Thoracic aorta (tissue), 2 donors: ENCODE results near the gene SLX9. TPM values are rescaled to one million over a fixed set of nuclear protein-coding genes. Genes with fewer than 3 reads are reported as not detected.
"Not testable (repeated sequence)": the region's sequence is repeated elsewhere in the genome, so short reads cannot be mapped to it uniquely, and the experiment has no call there.

Experiments
- ATAC-seq: fragments of 150-250 bp; one replicate; pipeline ENCODE4 v1.8.0; 2017; ENCODE audit warnings: low read depth; ENCODE audit not compliant: insufficient number of reproducible peaks, low FRiP score
- DNase-seq: peaks from one replicate; pipeline ENCODE4 v3.0.0-alpha.2; 2020; ENCODE audit warnings: low spot score
- H3K27ac ChIP-seq, 2 donors: fragments of 200-600 bp; sonication (generic); 1 replicate in 1 of 2; 2 replicates in 1 of 2; pipeline ENCODE4 v1.5.1; 2016; ENCODE audit warnings: mild to moderate bottlenecking in 2 of 2, moderate library complexity in 2 of 2
- H3K27me3 ChIP-seq: fragments of 200-600 bp; sonication (generic); replicated peaks from 2 replicates; pipeline ENCODE4 v1.6.0; 2016; ENCODE audit warnings: mild to moderate bottlenecking; ENCODE audit not compliant: insufficient read depth
- H3K36me3 ChIP-seq: fragments of 200-600 bp; sonication (generic); one replicate; pipeline ENCODE4 v1.5.1; 2016
- H3K4me1 ChIP-seq, 2 donors: fragments of 200-600 bp; sonication (generic); 1 replicate in 1 of 2; 2 replicates in 1 of 2; pipeline versions ENCODE4 v1.5.1 to v1.6.0; 2016; ENCODE audit warnings: low read depth in 2 of 2, mild to moderate bottlenecking in 1 of 2; ENCODE audit not compliant: control insufficient read depth in 1 of 2
- H3K4me3 ChIP-seq: fragments of 200-600 bp; sonication (generic); 2 replicates; pipeline ENCODE4 v1.5.1; 2016; ENCODE audit warnings: mild to moderate bottlenecking
- H3K9me3 ChIP-seq: fragments of 200-600 bp; sonication (generic); 2 replicates; pipeline ENCODE4 v1.5.1; 2016
- total RNA-seq, 2 donors: library from RNA; depleted of rRNA; stranded (reverse); fragments of >200 nt; gene quantifications; one replicate each; pipeline versions ENCODE4 v1.1.0 to v1.2.3, GENCODE V29; 2016
- TF ChIP-seq, protein P1 (sequence below): fragments of 200-600 bp; sonication (generic); IDR thresholded peaks from one replicate; pipeline ENCODE4 v1.5.1; 2019; ENCODE audit warnings: antibody characterized with exemption

The SLX9 gene
- total RNA-seq, 2 donors from 2014 or later = 5.9 to 10.6 TPM

DNA sequence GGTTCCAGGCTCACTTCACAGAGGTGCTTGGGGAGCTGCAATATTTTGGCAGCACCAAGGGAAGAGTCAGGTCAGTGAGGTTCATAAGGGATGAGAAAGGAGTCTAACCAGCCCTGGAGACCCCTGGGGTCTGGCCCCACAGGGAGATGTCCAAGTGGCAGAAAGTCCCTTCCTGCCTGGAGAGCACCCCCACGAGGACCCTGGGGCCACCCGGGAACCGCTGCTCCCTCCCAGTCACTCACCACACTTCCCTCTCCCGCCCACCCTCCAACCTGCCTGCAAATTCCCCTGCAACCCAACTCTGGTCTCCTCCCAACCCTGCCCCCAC is 12.6 kb upstream of the SLX9 start:
- DNase-seq (no peak), ATAC-seq (no peak)
- peaks cover 30 to 49% of the 10 kb centered on the region in 2 donors for H3K4me1 ChIP-seq
- H3K27me3 ChIP-seq = no peaks in the 10 kb centered on the region
- H3K9me3 ChIP-seq = no peaks in the 10 kb centered on the region
- H3K4me3 ChIP-seq = peak overlapping the region; percentile 15
- no peaks in the 10 kb centered on the region for H3K36me3 ChIP-seq
- H3K27ac ChIP-seq = no peak overlapping the region
- TF ChIP-seq, protein P1, sequence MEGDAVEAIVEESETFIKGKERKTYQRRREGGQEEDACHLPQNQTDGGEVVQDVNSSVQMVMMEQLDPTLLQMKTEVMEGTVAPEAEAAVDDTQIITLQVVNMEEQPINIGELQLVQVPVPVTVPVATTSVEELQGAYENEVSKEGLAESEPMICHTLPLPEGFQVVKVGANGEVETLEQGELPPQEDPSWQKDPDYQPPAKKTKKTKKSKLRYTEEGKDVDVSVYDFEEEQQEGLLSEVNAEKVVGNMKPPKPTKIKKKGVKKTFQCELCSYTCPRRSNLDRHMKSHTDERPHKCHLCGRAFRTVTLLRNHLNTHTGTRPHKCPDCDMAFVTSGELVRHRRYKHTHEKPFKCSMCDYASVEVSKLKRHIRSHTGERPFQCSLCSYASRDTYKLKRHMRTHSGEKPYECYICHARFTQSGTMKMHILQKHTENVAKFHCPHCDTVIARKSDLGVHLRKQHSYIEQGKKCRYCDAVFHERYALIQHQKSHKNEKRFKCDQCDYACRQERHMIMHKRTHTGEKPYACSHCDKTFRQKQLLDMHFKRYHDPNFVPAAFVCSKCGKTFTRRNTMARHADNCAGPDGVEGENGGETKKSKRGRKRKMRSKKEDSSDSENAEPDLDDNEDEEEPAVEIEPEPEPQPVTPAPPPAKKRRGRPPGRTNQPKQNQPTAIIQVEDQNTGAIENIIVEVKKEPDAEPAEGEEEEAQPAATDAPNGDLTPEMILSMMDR = no peak

DNA sequence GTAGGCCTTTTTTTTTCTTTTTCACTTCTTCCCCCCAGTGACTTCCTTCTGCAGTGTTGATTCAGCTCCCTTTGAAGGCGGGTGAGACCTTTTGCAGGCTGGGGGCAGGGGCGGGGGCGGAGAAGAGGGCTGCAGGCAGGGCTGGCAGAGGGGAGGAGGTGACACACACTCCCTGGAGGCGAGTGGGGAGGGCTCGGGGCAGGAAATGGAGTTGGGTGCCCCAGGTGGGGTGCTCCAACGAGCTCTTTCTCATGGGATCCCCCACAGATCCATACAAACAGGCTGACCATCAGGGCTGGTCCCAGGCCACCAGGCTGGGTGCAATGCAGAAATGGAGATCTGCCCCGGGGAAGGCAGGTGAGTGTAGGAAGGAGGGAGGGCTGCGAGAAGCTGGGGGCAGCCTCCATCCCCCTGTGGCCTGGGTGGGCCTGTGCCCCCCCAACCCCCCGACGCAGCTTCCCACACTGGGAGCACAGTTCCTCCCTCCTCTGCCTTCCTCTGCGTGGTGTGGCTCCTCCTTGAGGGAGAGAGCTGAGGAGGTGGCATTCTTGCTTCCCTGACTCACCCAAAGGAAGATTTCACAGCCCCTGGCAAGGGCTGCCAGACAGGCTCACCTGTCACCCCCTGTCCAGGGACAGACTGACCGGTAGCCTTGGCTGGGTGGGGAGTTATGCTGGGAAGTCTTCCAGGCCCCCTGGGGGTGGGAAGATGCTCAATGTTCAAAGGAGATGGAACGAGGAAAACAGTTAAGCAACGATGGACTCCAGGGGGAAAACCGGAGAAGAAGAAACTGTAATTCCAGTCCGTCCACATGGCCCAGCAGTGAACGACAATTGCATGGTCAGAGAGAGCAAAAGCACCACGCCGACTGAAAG is 12.0 kb upstream of the SLX9 start:
- TF ChIP-seq, protein P1 = no peak
- ATAC-seq (no peak), DNase-seq (no peak)
- H3K27ac ChIP-seq = no peak overlapping the region
- H3K9me3 ChIP-seq = no peaks in the 10 kb centered on the region
- peaks cover 32 to 55% of the 10 kb centered on the region in 2 donors for H3K4me1 ChIP-seq
- H3K4me3 ChIP-seq = peak overlapping the region; percentile 15
- H3K36me3 ChIP-seq = no peaks in the 10 kb centered on the region
- peaks cover 2% of the 10 kb centered on the region for H3K27me3 ChIP-seq

DNA sequence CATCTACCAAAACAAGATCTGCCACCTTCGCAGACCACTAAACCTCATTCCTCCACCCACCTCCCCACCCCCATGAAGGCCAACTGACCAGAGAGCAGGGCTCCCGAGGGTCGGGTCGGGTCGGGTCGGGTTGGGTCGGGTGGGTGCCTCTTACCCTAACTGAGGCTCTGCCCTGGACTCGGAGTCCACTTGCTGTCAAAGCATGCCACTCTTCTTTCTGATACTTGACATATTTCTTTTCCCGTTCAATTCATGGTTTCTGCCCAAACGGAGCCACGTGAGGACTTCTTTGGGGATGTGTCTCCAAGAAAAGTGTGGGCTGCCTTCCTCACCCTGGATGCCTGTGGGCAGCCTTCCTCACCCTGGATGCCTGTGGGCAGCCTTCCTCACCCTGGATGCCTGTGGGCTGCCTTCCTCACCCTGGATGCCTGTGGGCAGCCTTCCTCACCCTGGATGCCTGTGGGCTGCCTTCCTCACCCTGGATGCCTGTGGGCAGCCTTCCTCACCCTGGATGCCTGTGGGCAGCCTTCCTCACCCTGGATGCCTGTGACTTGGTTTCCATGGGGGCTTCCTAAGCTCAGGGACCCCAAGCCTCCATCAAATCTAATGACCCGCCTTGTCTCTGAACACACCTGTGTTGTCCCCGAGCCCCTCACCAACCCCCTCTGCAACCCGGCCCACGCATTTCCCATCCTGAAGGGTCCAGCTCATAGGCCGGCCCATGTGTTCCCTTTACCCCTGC is 11.2 kb upstream of the SLX9 start:
- H3K36me3 ChIP-seq, ATAC-seq, H3K4me3 ChIP-seq, H3K9me3 ChIP-seq, H3K27ac ChIP-seq, DNase-seq: not testable (repeated sequence)
- Histone ChIP-seq H3K4me1 (peaks cover 34 to 59% of the 10 kb centered on the region in 2 donors), H3K27me3 (peaks cover 10% of the 10 kb centered on the region)

DNA sequence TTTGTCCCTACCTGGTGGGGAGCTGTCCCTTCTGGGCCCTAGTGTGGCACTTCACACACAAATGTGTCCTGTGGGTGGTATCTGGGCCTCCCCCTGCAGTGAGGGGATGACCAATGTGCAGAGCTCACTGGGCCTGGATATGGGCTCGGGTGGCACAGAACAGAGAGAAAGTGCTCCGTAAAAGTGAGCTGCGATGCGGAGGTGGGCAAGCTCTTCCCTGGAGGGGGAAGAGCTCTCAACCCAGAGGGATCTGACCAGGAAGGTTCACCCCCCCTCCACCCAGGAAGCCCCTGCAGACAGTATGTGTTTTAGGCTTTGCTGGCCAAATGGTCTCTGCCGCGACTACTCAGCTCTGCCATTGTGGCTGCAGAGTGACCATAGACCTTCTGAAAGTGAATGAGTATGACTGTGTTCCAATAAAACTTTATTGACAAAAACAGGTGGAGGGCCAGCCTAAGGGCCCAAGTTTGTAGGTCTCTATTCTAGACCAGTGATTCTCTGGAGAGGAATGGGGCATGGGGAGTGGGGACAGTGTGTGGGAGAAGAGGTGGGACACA is 10.5 kb upstream of the SLX9 start:
- H3K4me3 ChIP-seq = no peak overlapping the region
- H3K4me1 ChIP-seq = peaks cover 34 to 58% of the 10 kb centered on the region in 2 donors
- no peak for ATAC-seq
- DNase-seq = no peak
- H3K27me3 ChIP-seq = peaks cover 11% of the 10 kb centered on the region
- no peak overlapping the region for H3K27ac ChIP-seq
- no peaks in the 10 kb centered on the region for H3K36me3 ChIP-seq
- no peaks in the 10 kb centered on the region for H3K9me3 ChIP-seq
- TF ChIP-seq, protein P1 = no peak

GRCh38 chr21:44929799-44930542 is 9.9 kb upstream of the SLX9 start:
- no peaks in the 10 kb centered on the region for H3K9me3 ChIP-seq
- no peak for ATAC-seq
- H3K36me3 ChIP-seq = no peaks in the 10 kb centered on the region
- peaks cover 34 to 51% of the 10 kb centered on the region in 2 donors for H3K4me1 ChIP-seq
- H3K27me3 ChIP-seq = peaks cover 11% of the 10 kb centered on the region
- no peak for DNase-seq
- no peak overlapping the region for H3K4me3 ChIP-seq
- TF ChIP-seq, protein P1 = no peak
- no peak overlapping the region for H3K27ac ChIP-seq
